Tibial nerve (tissue), 4 donors: ENCODE data around the gene MYH11.

Source experiments
- EP300 ChIP-seq, 2 donors: sonication (generic); formaldehyde crosslinking; IDR thresholded peaks; one replicate each; pipeline ENCODE4 v1.6.1; 2017; ENCODE audit warnings: antibody characterized with exemption in 2 of 2, mild to moderate bottlenecking in 1 of 2
- TF ChIP-seq, protein P1 (sequence below), 5 experiments: fragments of 200-600 bp in 3 of 5; fragments of 450-650 bp in 2 of 5; sonication (generic) in 3 of 5; IDR thresholded peaks; one replicate each; pipeline ENCODE4 v1.5.1; 2016 to 2019; ENCODE audit warnings: antibody characterized with exemption in 5 of 5, mild to moderate bottlenecking in 3 of 5, moderate library complexity in 2 of 5

DNA sequence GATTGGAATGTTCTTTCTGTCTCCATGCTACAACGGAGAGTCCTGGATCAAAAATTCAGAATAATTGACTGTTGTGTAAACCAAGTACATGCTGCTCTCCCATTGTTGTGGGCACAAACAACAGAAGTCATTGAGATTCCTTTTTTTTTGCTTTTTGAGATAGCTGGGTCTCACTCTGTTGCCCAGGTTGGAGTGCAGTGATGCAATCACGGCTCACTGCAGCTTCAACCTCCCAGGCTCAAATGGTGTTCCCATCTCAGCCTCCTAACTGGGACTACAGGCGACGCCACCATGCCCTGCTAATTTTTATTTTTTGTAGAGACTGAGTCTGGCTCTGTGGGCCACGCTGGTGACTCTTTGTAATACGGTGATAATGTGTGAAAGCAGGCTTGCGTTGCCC, 182.3 kb downstream of the MYH11 start:
- TF ChIP-seq, protein P1, sequence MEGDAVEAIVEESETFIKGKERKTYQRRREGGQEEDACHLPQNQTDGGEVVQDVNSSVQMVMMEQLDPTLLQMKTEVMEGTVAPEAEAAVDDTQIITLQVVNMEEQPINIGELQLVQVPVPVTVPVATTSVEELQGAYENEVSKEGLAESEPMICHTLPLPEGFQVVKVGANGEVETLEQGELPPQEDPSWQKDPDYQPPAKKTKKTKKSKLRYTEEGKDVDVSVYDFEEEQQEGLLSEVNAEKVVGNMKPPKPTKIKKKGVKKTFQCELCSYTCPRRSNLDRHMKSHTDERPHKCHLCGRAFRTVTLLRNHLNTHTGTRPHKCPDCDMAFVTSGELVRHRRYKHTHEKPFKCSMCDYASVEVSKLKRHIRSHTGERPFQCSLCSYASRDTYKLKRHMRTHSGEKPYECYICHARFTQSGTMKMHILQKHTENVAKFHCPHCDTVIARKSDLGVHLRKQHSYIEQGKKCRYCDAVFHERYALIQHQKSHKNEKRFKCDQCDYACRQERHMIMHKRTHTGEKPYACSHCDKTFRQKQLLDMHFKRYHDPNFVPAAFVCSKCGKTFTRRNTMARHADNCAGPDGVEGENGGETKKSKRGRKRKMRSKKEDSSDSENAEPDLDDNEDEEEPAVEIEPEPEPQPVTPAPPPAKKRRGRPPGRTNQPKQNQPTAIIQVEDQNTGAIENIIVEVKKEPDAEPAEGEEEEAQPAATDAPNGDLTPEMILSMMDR (IDR thresholded peaks at IDR 0.05), result no peak
- TF ChIP-seq EP300 (IDR thresholded peaks at IDR 0.05), result no peak
